Cortex of kidney (tissue), 1 donor: ENCODE measurements around the gene CDC37.

ENCODE experiments used
- DNase-seq: peaks from one replicate; lab custom pipeline; 2025; lab: John Stamatoyannopoulos, UW

The CDC37 gene

GRCh38 chr19:10403137-10404021 lies at the start of gene CDC37:
Gene CDC37, minus strand, starts transcription at chr19:10403542. Its CDS starts 63 bp downstream, at chr19:10403479.
- peak; percentile 94 for DNase-seq

GRCh38 chr19:10450853-10451609 lies 47.7 kb upstream of the CDC37 start:
- DNase-seq, result no peak

- DNase-seq, result no peak
These were observed 47.0 kb upstream of the CDC37 start for GRCh38 chr19:10450191-10450852.

GRCh38 chr19:10449037-10449436 lies 45.7 kb upstream of the CDC37 start:
- no peak for DNase-seq

GRCh38 chr19:10442698-10443097 lies 39.4 kb upstream of the CDC37 start:
- no peak for DNase-seq

GRCh38 chr19:10439588-10439987 lies 36.2 kb upstream of the CDC37 start:
- DNase-seq, result no peak

GRCh38 chr19:10433131-10433536 lies 29.8 kb upstream of the CDC37 start:
- DNase-seq, result no peak

GRCh38 chr19:10432736-10433130 lies 29.4 kb upstream of the CDC37 start:
- no peak for DNase-seq

GRCh38 chr19:10431943-10432735 lies 28.8 kb upstream of the CDC37 start:
- no peak for DNase-seq

GRCh38 chr19:10431254-10431942 lies 28.1 kb upstream of the CDC37 start:
- DNase-seq, result no peak

GRCh38 chr19:10430505-10431253 lies 27.3 kb upstream of the CDC37 start:
- DNase-seq, result no peak

GRCh38 chr19:10428996-10429381 lies 25.6 kb upstream of the CDC37 start:
- DNase-seq, result no peak

- DNase-seq, result no peak
These were observed 23.8 kb upstream of the CDC37 start for GRCh38 chr19:10427169-10427568.

GRCh38 chr19:10424011-10424637 lies 20.8 kb upstream of the CDC37 start:
- no peak for DNase-seq

- DNase-seq, result no peak
These were observed 19.5 kb upstream of the CDC37 start for GRCh38 chr19:10422846-10423245.

- no peak for DNase-seq
These were observed 18.7 kb upstream of the CDC37 start for GRCh38 chr19:10422046-10422461.

GRCh38 chr19:10421240-10422045 lies 18.1 kb upstream of the CDC37 start:
- DNase-seq, result no peak

- no peak for DNase-seq
These were observed 17.3 kb upstream of the CDC37 start, which contains the start of gene PDE4A for GRCh38 chr19:10420444-10421239. Gene PDE4A, plus strand, starts transcription at chr19:10420538. Its CDS starts 227 bp downstream, at chr19:10420765.
